Subcutaneous abdominal adipose tissue (tissue), 5 donors: ENCODE results near the gene CDC42.
"Not testable (repeated sequence)": the region's sequence is repeated elsewhere in the genome, so short reads cannot be mapped to it uniquely, and the experiment has no call there.

Experiments used
- H3K27ac ChIP-seq: one replicate; pipeline ENCODE4 v1.7.0; 2013; ENCODE audit warnings: low read depth, mild to moderate bottlenecking, inconsistent platforms, low read length, moderate library complexity
- H3K27me3 ChIP-seq, 5 donors: one replicate each; pipeline ENCODE4 v1.7.0; 2013; ENCODE audit warnings: low read length in 5 of 5, inconsistent platforms in 1 of 5; ENCODE audit not compliant: control insufficient read depth in 5 of 5, insufficient read depth in 4 of 5
- H3K36me3 ChIP-seq, 5 donors: one replicate each; pipeline ENCODE4 v1.7.0; 2013; ENCODE audit warnings: low read length in 5 of 5; ENCODE audit not compliant: control insufficient read depth in 5 of 5, insufficient read depth in 5 of 5
- H3K4me1 ChIP-seq, 5 donors: one replicate each; pipeline ENCODE4 v1.7.0; 2013; ENCODE audit warnings: low read length in 5 of 5, mild to moderate bottlenecking in 3 of 5, moderate library complexity in 1 of 5; ENCODE audit not compliant: control insufficient read depth in 5 of 5, insufficient read depth in 5 of 5
- H3K4me3 ChIP-seq, 5 donors: one replicate each; pipeline ENCODE4 v1.7.0; 2013; ENCODE audit warnings: low read length in 5 of 5, low read depth in 1 of 5
- H3K9ac ChIP-seq, 5 donors: one replicate each; pipeline ENCODE4 v1.7.0; 2013; ENCODE audit warnings: low read length in 5 of 5, mild to moderate bottlenecking in 4 of 5, moderate library complexity in 3 of 5
- H3K9me3 ChIP-seq, 5 donors: one replicate each; pipeline ENCODE4 v1.7.0; 2013; ENCODE audit warnings: low read length in 5 of 5; ENCODE audit not compliant: control insufficient read depth in 5 of 5
- donor health status: healthy.
- donor health status: healthy.
- donor health status: healthy.
- donor health status: healthy.
- donor health status: healthy.

Gene CDC42

DNA sequence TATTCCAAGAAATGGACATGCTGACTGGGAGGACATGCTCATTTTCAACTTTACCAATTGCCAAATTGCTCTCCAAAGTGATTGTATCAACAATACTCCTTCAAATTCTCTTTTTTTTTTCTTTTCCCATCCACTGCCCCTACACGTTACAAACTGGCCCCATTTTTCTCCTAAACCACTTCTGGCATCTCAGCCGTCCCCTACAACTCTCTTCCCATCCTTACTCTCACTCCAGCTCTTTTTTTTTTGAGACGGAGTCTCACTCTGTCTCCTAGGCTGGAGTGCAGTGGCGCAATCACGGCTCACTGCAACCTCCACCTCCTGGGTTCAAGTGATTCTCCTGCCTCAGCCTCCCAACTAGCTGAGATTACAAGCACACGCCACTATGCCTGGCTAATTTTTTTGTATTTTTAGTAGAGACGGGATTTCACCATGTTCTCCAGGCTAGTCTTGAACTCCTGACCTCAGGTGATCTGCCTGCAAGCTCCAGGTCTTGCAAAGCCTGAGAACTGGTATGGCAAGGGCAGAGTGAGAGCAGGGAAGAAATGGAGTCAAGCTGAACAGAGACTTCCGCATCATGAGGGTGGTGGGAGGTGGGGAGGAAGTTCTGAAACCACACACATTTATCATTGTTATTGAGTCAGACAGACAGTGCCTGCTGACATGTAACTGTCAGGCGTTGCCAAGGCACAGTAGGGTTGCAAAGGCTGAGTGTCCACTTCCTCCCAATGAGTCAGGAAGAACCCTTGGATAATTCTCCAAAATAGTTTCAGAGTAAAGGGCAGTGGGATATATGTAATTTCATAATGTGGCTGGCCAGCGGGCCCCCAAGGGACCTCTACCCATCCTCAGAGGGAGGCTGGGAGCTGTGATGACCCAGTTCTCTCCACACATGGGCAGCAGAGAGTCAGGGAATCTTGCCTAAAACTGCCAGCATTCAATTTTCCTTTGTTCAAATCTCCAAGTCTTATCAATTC lies 33.6 kb upstream of the CDC42 start:
- no peaks in the 10 kb centered on the region for H3K27me3 ChIP-seq
- H3K36me3 ChIP-seq = no peaks in the 10 kb centered on the region
- no peaks in the 10 kb centered on the region for H3K9me3 ChIP-seq
- no peak overlapping the region for H3K4me3 ChIP-seq
- peaks cover 0 to 18% (median 13%) of the 10 kb centered on the region in 5 donors for H3K4me1 ChIP-seq
- H3K27ac ChIP-seq = peak overlapping the region; percentile 81
- peak overlapping the region in 1 of 5 donors; percentile 29 for H3K9ac ChIP-seq

DNA sequence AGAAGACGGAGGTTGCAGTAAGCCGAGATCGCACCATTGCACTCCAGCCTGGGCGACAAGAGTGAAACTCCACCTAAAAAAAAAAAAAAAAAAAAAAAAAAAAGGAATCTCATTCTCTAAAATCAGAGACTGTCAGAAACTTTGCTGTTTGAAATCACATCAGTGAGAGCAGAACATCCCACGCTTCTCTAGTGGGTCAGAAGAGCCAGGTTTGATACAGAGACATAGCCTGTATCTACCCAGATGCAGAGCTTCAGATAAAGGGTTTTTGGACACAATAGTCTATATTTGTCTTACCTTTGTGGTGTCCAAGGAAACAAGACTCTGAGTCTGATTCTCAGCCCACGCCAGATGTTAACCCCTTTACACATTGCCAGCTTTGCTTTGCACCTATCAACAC lies 31.4 kb upstream of the CDC42 start:
- no peak overlapping the region for H3K27ac ChIP-seq
- no peaks in the 10 kb centered on the region for H3K27me3 ChIP-seq
- peaks cover 0 to 34% (median 28%) of the 10 kb centered on the region in 5 donors for H3K4me1 ChIP-seq
- H3K9ac ChIP-seq = no peak overlapping the region
- H3K36me3 ChIP-seq = no peaks in the 10 kb centered on the region
- no peaks in the 10 kb centered on the region for H3K9me3 ChIP-seq
- no peak overlapping the region for H3K4me3 ChIP-seq

DNA sequence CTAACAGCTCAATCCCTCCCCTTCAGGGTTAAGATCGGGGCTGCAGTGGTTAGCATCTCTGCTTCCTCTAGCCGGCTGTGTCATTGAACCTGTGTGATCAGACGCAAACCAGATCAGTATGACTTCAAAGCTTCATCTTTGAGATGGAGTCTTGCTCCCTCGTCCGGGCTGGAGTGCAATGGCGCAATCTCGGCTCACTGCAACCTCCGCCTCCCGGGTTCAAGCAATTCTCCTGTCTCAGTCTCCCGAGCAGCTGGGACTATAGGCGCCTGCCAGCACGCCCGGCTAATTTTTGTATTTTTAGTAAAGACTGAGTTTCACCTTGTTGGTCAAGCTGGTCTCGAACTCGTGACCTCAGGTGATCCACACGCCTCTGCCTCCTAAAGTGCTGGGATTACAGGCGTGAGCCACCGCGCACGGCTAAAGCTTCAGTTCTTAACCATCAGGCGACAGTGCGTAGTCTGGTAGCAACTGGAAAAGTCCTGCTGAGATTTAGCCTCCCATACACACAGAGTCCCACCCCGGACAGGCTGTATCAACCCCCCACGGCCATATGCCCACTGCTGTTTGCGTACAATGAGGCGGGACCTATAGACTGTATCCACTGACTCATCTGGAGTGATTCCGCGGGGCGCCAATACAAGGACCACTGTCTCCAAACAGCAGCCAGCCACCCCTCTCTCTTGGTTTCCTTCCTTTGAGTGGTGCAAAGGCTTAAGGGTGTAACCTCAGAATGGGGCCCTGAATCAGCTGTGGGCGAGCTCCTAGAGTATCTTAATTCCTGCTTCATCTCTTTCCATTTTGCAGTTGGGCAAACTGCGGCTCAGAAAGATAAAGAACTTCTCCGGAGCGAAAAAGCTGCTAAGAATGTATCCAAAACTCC lies 27.8 kb upstream of the CDC42 start:
- H3K27me3 ChIP-seq = no peaks in the 10 kb centered on the region
- no peaks in the 10 kb centered on the region for H3K9me3 ChIP-seq
- H3K4me3 ChIP-seq = peak overlapping the region; percentile 91 to 99 (median 98)
- H3K9ac ChIP-seq = peak overlapping the region; percentile 73 to 100 (median 100)
- H3K36me3 ChIP-seq = no peaks in the 10 kb centered on the region
- peak overlapping the region; percentile 100 for H3K27ac ChIP-seq
- H3K4me1 ChIP-seq = peaks cover 0 to 26% (median 23%) of the 10 kb centered on the region in 5 donors

DNA sequence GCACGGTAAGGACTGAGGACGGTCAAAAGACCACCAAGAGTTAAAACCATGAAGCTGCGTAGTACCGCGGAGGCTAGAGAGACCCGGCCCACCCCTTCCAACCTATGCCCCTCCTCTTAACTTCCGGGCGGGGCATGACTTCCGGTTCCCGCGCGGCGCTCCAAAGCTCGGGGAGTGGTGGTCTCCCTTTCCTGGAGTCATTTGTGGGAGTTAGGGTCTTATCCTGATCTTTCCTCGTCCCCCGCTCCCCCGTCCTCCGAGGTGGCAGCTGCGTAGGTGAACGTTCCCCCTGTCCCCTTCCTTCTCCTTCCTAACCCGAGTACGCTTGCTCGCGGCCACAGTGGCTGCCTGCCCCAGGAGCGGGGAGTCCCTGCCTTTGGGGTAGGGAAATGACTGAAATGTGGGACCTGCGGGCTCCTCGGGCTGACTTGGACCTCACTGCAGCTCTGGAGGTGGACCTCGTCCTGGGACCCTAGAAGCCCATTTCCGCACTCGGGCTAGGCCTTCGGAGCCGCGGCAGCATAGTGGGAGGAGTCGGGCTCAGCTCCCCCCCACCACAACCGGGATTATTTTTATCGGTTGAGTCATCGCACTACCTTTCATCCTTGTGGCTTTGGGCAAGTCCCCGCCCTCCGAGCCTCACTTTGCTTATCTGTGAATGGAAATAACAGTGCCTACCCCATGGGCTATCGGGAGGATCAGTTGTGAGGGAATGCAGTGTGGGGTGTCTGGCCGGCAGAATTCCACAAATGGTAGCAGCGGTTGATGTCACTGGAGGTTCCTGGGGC lies 26.9 kb upstream of the CDC42 start:
- Histone ChIP-seq H3K9me3 (no peaks in the 10 kb centered on the region), H3K36me3 (peaks cover 0 to 4% (median 2%) of the 10 kb centered on the region in 5 donors), H3K4me3 (peak overlapping the region; percentile 91 to 99 (median 98)), H3K27me3 (no peaks in the 10 kb centered on the region), H3K9ac (peak overlapping the region; percentile 99 to 100 (median 100)), H3K4me1 (peaks cover 0 to 26% (median 21%) of the 10 kb centered on the region in 5 donors), H3K27ac (peak overlapping the region; percentile 100)

DNA sequence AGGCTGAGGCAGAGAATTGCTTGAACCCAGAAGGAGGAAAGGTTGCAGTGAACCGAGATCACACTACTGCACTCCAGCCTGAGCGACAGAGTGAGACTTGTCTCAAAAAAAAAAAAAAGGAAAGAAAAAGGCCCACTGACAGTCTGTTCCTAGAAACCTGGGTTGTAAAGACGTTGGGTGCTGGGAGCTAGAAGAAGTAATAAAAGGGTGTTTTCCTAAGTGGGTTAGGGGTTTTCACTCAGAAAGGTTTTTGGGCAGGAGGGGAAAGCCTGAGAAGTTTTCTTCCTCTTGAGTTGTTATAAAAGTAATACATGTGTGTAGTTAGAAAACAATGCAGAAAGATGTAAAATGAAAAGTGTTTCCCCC lies 25.6 kb upstream of the CDC42 start:
- Histone ChIP-seq H3K9me3 (no peaks in the 10 kb centered on the region), H3K4me1 (peaks cover 0 to 29% (median 24%) of the 10 kb centered on the region in 5 donors), H3K27ac (no peak overlapping the region), H3K9ac (no peak overlapping the region), H3K4me3 (no peak overlapping the region), H3K27me3 (no peaks in the 10 kb centered on the region), H3K36me3 (peaks cover 3 to 9% (median 4%) of the 10 kb centered on the region in 5 donors)

DNA sequence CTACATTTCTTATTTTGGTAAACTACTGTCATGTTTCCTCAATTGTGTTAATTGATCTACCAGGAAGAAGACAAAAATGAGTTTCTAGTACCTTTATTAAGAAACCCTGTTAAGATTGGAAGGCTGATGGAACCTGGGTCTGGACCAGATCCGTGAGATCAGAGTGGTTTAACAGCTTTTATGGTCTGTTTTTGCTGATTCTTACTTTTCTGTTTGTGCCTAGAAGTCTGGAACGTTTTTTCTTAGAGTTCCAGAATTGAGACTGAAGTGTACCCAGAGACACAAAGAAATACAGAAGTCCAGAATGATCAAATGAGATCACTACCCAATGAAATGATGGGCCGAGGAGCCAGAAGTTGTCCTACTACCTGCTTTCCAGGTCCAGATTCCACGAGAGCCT lies 22.5 kb upstream of the CDC42 start:
- Histone ChIP-seq H3K4me3 (no peak overlapping the region), H3K9ac (no peak overlapping the region), H3K4me1 (peaks cover 0 to 15% (median 12%) of the 10 kb centered on the region in 5 donors), H3K27me3 (no peaks in the 10 kb centered on the region), H3K9me3 (no peaks in the 10 kb centered on the region), H3K27ac (no peak overlapping the region), H3K36me3 (peaks cover 3 to 9% (median 4%) of the 10 kb centered on the region in 5 donors)

DNA sequence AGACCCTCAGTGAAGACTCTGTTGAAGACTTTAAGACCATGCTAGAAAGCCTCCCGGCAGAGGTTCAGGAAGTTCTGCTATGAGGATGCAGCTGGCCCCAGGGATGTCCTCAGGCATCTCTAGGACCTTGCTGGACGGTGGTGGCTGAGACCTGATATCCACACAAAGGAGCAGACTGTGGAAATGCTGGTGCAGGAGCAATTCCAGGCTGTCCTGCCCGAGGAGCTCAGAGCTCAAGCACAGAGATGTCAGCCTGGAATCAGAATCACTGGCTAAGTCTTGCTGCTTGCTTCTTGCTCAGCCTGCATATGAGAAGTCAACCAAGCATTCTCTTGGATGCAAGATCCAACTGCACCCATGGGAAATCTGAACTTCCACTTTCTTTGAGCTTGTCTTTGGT lies 22.0 kb upstream of the CDC42 start:
- Histone ChIP-seq H3K36me3 (peaks cover 3 to 9% (median 4%) of the 10 kb centered on the region in 5 donors), H3K9ac (no peak overlapping the region), H3K4me3 (no peak overlapping the region), H3K4me1 (peaks cover 0 to 14% (median 12%) of the 10 kb centered on the region in 5 donors), H3K9me3 (no peaks in the 10 kb centered on the region), H3K27ac (no peak overlapping the region), H3K27me3 (no peaks in the 10 kb centered on the region)

DNA sequence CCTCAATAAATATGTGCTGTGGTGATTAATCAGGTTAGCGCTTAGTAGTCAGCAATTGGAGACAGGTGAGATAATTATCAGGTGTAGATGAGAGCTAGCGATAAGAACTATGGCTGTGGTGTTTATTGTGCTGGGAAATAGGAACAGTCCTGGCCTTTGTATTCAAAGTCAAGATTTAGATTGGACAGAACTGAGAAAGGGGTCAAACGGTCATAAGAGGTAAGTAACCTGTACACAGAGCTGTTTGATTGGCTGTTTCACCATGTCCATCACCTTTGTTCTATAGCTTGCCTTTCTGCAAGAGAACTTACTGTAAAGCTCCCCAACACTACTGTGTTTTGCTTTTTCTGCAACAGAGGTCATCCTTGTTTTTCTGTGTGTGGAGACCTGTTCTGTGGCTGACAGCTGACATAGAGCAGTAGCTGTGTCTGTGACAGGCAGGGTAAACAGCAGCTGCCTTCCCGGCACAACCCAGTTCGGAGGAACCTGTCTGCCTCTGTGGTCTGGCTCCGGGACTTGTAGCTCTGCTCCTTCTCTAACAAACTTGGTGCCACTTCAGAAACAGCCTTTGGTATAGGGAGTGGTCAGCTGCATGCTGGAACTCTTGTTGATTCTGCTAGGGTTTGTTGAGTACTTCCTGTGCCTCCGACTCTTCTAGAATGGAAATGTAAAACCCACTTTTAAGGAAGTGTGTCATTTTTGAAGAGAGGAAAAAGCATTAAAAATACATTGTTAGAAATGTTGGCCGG lies 21.1 kb upstream of the CDC42 start:
- H3K36me3 ChIP-seq = peaks cover 3 to 9% (median 4%) of the 10 kb centered on the region in 5 donors
- H3K27me3 ChIP-seq = no peaks in the 10 kb centered on the region
- peak overlapping the region; percentile 9 for H3K27ac ChIP-seq
- no peak overlapping the region for H3K4me3 ChIP-seq
- H3K9me3 ChIP-seq = no peaks in the 10 kb centered on the region
- peak overlapping the region in 2 of 5 donors; percentile 16 to 25 for H3K9ac ChIP-seq
- peaks cover 0 to 9% (median 6%) of the 10 kb centered on the region in 5 donors for H3K4me1 ChIP-seq

DNA sequence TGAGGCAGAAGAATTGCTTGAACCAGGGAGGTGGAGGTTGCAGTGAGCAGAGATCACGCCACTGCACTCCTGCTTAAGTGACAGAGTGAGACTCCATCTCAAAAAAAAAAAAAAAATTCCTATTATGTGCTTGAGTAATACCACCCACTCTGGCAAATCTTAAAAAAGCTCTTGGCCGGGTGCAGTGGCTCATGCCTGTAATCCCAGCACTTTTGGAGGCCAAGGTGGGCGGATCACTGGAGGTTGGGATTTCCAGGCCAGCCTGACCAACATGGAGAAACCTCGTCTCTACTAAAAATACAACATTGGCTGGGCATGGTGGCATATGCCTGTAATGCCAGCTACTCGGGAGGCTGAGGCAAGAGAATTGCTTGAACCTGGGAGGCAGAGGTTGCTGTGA lies 17.7 kb upstream of the CDC42 start:
- H3K9me3 ChIP-seq, H3K4me3 ChIP-seq, H3K4me1 ChIP-seq, H3K27me3 ChIP-seq, H3K9ac ChIP-seq, H3K36me3 ChIP-seq, H3K27ac ChIP-seq: not testable (repeated sequence)
